Fibroblast of skin of right biceps (primary cell): ENCODE measurements around the gene KCNG2.

ENCODE experiments used
- DNase-seq: peaks from one replicate; pipeline ENCODE4 v3.0.0-alpha.2; 2013

Gene KCNG2

DNA sequence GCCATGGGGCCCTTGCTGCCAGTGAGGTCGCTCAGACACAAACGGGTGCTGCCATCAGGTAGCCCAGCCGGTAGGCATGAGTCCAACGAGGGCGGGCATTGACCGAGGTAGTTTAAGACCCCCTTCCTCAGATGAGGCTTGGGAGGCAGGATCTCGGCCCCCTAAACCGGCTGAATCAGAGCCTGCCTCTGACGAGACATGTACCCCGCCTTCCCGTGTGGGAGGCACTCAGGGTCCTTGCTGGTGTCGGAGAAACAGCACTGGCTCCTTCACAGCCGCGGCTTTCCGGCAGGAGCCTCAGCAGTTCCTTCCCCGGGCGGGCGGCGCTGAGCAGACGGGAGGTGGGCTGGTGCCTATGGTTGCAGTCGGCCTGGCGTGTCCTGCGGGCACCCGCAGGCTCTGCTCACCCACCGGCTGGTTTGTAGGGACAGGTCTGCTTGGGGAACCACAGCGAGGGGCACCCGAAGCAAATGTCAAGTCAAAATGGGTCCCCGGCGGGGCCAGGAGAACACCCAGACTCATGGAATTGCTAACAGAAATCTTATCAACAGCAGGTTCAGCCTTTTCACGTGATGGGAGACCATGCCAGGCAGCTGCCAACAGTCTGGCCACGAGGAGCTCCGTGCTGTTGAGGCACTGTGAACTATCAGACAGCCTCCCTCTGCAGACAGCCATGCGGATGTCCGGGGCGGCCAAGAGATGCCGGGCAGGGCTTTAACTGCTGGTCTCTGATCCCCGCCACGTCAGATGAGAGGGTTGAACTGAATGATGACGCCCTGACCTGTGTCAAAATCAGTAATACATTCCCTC lies 2.8 kb downstream of the KCNG2 start:
- no peak for DNase-seq

DNA sequence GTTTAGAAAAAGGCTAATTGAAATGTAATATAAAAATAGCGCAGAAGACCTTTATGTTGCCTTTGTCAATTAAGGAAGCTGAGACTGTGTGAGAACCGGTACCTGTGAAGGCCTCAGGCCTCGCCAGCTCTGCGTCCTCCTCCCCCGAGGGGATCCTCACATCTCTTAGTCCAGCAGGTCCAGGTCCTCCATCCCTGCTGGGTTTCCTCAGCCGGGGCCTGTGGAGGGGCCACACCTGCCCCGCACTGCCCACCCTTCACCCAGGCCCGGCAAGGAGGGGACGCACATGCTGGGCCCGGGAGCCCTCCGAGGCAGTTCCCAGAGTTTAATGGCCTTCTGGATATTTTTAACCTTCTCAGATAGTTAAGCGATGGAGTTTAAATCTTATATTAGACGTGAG lies 3.5 kb downstream of the KCNG2 start:
- no peak for DNase-seq

DNA sequence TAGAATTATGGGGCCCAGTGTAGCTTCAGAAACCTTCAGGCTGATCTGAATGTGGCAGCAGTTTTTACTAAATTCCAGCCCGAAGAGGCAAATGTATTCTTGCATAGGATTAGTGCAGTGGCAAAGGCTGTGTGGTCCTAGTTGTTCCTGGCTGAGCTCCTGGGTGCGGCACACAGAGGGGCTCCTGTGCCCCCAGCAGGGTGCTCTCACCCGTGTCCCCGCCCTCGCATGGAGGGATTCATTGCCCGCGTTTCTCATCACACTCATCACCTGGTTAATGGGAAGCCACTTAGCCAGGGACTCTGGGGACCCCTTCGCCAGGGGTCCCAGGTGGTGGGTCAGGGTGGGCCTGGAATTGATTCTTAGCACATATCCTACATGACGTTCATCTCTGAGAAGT lies 3.9 kb downstream of the KCNG2 start:
- DNase-seq, result no peak

DNA sequence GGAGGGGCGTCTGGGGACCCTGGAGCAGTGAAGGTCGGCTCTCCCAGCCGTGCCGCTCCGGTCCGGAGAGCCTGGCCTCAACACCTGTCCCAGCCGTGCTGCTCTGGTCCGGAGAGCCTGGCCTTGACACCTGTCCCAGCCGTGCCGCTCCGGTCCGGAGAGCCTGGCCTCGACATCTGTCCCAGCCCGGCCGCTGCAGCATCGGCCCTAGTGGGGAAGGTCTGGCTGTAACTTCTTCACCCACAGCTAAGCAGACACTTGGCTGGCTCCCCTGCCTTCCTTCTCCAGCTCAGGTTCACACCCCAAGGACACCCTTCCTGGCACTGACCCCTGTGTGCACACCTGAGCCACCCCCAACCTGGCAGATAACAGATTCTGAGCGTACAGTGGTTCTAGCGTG lies 4.6 kb downstream of the KCNG2 start:
- no peak for DNase-seq

DNA sequence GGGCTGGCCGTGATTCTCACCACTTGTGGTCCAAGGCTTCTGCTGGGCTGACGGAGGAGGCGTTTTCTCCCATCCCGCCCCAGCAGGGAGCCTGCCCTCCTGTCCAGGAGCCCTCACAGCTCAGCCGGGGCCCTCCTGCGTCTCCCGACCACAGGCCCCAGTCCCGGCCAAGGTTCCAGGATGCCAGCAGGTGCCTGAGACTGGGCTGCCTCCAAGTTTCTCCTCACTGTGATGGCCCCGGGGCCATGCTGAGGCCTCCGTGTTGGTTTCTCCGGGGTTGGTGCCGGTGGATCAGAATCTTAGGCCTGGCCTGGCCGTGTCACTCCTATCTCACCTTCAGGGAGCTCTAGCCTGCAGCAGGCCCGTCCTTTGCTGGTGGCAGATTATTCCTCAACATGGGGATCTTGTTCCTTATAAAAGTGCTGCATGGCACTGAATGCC lies 5.9 kb downstream of the KCNG2 start:
- DNase-seq, result no peak

DNA sequence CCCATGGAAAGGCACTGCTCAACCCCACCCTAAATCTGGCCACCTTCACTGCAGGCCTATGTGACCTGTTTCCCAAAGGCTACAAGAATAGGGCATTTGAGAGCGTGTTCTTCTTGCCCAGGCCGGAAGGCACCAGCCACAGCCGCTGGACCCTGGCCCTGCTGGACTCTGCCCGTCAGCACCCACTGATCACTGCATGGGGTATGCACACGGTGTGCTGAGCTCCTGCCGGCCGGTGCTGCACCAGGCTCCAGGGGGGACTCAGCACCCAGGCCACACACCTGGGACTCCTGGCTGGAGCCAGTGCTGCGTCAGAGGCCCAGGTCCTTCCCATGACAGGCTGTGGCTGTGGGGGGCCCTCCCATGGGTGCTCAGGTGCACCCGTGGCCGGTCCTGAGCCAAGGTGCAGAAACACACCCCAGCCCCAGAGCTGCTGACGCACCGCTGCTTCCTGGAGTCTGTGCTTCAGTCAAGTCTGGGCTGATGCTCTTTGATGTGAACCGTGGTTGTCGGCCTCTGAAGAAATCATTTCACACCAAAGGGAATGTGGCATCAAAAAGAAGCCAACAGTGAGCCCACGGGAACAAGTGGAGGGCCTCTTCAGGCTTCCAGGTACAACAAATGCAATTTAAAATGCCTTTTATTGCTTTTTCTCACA lies 6.5 kb downstream of the KCNG2 start:
- DNase-seq, result no peak

DNA sequence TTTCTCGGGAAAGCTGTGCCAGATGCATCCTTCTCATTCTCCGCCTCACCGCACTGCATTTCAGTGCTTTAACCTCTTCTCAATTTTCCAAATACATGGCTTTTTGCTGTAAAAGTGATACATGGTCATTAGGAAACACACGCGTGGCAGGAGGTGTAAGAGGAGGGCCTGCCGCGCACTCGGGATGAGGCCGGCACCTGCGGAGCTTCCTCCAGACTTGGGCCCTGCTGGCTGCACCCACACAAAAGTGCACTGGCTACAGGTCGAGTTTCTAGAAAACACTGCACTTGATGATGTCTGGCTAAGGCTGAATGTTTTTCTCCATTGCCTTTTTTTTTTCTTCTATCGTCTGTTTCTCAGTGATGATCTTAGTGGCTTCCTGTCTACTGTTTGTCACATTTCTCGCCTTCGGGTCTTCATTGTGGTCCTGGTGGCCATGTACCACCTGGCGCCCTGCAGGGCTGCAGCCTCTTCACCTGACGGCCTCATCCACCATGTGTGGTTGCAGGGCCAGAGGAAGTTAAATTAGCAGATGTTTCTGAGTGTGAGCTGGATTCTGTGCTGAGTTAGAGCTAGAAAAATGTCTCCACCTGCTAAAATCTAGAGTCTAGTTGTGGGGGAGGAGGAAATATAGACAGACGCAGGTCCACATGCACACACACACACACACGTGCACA lies 7.6 kb downstream of the KCNG2 start:
- DNase-seq, result no peak

DNA sequence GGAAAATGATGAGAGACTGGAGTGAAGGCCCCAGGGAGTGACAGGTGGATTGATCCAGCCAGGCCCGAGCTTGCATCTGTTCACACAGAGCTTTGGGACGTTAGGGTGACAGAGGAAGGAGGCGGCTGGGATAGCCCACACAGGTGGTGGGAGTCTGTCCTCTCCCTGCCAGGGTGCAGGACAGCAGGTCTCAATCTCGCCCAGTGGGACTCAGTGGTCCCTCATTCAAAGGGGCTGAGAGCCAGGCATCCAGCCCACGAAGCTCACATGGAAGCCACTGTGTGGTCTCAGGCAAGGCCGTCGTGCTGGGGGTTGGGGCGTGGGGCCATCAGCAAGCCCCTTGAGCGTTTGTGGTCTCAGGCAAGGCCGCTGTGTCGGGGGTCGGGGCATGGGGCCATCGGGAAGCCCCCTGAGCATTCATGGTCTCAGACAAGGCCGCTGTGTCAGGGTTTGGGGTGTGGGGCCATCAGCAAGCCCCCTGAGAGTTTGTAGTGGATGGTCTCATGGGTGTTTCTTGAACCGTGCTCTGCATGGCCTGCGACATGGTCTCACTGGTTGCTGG lies 8.3 kb downstream of the KCNG2 start:
- DNase-seq, result no peak

DNA sequence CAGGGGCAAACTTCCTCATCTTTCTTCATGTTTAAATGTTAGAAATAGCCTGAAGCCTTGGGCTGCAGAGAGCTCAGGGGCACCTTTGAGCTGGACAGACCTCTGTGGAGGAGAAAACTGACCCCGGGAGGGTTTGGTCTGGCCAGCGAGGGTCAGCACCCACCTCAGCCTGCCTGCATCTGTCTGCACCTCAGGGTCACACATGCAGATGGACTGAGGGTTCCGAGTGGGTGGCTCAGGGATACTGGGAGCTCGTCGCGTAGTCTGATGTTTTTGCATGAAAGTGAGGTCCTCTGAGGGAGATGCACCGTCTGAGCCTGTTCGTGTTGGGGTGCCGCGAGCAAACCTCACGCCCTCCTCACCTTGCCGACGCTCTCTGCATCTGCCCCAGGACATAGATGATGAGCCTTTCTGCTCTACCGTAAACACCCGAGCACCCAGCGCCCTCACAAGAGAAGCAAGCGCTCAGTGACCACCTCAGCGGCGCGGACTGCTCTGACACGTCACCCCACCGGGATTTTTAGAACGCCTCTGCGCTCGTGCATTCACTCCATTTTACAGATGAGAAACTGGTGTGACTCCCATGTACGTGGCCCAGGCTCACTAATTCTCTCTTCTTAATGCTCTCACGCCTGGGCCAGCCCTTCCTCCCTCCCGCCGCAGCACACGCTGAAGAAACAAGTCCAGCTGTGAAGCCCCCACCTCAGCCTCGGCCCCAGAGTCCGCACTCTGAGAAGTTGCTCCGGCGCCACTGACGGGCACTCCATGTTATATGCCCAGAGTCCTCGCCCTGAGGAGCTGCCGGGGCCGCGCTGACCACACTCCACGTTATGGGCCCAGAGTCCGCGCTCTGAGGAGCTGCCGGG lies 9.5 kb downstream of the KCNG2 start:
- DNase-seq, result no peak

DNA sequence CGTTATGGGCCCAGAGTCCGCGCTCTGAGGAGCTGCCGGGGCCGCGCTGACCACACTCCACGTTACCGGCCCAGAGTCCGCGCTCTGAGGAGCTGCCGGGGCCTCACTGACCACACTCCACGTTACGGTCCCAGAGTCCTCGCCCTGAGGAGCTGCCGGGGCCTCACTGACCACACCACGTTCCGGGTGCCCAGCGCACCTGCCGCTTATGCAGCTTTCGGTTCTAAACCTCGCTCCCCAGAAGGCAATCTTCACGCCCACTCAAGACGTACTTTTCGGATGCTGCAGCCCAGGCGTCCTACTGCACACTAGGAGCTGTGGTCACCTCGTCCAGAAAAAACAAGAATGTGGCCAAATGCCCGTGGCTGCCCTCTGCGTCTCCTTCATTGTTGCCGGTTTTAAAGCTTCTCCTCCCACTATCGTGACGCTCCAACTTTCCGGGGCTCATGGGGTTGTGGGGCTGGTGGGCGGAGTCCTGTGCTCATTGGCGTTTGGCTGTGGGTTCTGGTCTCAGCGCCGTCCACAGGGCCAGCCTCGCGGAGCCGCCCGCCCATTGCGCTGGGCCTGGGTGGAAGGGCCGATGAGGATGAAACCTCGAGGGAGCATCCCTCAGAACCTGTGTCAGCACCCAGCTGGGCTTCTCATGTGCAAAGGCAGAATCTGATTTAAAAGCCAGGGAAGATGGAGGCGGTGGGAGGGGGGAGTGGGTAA lies 11.9 kb downstream of the KCNG2 start:
- DNase-seq, result no peak

DNA sequence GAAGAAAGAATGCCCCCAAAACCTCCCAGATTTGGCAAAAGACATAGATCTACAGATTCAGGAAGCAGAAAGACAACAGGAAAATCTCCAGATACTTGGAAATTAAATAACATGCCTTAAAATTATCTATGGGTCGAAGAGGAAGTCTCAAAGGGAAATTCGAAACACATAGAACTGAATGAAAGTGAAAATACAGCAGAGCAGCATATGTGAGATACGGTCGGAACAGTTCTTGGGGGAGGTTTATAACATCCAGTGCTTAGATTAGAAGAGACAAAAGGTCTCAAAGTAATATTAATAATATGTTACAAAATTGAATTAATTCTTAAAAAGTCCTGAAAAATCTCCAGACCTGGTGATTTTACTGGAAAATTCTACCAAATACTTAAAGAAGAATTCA lies 14.3 kb downstream of the KCNG2 start:
- no peak for DNase-seq

DNA sequence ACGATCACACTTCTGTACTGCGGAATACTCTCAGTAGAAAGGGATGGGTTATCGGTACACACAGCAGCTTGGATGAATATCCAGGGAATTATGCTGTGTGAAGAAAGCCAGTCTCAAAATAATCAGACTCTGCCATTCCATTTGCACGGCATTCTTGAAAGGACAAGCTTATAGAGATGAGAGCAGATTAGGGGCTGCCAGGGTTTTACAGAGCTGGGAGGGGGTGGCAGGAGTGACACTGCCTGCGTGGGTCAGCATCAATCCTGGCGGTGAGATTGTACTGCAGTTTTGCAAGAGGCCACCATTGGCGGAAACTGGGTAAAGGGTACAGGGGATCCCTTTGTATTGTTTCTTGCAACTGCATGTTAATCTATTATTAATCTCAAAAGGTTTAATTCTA lies 16.6 kb downstream of the KCNG2 start:
- DNase-seq, result no peak

DNA sequence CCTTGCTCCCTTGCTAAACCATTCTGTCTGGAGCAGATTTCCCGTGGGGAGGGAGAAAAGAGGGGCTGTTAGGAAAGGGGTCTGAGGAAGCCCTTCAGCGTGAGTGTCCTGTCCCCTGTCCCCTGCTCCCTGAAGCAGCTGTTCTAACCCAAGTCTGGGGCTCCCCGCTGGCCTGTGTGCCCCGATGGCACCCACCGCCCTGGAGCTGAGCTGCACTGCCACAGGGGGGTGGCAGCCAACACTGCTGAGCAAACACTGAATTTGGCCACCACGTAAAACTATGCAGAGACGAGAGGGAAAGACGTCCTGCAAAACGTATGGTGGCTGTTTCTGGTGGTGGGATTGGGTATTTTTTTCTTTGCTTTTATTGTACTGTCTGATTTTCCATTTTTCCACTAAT lies 17.9 kb downstream of the KCNG2 start:
- no peak for DNase-seq

DNA sequence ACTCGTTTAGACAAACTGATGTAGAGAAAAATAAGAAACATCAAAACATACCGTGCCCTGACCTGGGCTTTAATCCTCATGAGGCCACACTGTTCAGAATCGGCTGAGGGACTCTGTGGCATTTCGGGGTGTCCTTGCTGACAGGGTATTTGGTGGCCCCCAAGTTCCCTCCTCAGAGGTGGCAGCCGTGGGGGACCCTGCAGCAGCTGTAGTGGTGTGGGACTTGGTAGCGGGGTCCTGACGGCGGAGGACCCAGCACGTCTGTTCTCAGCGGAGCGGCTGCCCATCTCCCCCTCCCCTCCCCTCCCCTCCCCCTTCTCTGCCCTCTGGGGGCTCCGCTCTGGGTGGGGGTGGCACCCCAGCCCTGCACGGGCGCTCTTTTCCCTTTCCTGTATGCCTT lies 18.4 kb downstream of the KCNG2 start:
- no peak for DNase-seq

DNA sequence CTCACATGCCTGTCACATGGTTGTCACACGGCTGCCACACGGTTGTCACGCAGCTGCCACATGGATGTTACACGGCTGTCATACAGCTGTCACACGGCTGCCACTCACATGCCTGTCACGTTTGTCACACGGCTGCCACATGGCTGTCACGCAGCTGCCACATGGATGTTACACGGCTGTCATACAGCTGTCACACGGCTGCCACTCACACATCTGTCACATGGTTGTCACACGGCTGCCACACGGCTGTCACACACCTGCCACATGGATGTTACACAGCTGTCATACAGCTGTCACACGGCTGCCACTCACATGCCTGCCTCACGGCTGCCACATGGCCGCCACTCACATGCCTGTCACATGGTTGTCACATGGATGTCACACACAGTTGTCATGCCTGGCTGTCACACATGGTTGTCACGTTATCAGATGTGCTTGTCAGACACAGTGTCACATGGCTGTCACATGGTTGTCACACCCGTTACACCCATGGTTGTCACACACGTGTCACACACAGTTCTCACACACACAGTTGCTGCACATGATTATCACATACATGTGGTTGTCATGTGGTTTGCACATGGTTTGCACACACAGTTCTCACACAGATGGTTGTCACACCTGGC lies 19.4 kb downstream of the KCNG2 start:
- DNase-seq, result no peak

DNA sequence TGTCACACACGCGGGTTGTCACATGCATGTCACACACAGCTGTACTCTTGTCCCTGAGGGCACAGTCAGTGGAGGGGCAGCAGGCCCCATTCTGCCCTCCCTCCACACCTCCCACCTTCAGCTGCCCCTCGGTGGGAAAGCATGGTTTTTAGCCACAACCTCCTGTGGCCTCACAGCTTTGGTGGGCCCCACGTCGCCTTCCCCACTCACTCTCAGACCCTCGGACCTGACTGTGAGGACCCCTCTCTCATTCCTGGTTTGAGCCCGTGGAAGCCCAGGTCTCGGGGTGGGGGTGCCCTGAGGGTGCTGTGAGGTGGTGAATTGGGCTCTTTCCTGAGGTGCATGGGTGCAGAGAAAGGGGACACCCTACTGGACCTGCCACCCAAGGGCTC lies 19.9 kb downstream of the KCNG2 start:
- no peak for DNase-seq

DNA sequence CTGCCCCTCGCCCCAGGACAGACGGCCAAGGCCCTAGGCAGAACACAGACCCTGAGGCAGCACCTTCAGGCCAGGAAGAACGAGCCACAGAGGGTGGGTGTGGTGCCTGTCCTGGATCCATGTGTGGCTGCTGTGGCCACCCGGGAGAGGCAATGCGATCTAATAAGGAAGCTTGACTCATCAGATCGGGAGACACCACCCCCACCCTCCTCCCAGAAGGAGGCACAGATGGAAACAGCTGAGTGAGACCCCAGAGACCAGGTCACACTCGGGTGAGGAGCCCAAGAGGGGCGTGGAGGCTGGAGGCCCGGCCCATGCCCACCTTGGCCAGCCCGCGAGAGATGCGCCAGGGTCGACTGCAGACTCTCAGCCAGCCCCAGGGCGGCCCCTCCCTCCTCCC lies 20.3 kb downstream of the KCNG2 start:
- DNase-seq, result peak; percentile 7

DNA sequence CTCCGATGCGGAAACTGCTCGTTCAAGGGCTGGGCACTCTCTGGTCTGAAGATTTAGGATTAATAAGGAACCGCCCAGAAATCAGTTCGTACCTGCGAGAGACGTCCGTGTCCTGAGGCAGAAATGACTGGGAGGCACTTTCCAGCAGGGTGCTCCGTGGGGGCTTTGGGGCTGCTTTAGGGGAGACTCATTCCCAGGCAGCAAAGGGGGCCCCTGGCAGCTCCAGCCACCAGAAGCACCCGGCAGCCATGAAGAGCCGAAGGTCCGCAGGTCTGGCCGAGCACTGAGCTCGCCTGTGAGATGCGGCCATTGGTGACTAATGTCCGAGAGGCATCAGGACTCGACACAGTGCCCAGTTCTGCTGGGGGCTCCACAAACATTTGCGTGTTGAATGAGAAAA lies 20.9 kb downstream of the KCNG2 start:
- no peak for DNase-seq

DNA sequence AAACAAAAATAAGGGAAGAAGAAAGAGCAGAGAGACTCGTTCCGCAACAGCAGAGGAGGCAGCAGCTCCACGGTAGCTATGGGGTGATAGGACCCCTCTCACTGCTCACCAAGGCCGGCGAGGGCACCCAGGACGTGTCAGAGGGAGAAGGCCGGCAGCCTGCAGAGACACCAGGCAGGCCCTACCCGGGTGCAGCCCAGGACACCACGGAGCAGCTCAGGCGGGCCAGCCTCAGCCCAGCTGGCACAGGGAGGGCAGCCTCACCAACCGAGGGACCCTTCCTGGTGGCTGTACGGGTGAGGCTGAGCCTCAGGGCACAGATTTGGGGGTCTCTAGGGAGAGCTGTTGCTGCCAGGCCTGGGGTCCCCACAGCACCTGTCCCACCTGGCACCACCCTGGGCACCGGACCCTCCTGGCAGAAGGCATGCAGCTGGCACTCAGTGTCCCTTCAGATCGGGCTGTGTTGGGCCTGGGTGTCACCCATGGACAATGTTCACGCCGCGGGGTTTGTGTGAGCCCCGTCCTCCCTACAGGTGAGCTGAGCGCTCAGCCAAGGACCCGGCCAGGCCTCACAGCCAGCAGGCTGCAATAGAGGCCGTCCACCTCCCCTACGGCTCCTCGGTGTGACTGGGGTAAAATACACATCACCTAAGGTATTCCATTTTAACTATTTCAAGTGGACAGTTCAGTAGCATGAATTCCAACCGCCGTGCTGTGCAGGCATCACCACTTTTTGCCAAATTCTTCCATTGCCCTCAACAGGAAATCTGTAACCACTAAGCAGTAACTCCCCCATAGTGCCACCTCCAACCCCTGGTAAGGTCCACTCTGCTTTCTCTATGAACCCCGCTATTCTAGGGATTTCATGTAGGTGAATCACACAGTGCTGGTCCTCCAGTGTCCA lies 21.6 kb downstream of the KCNG2 start:
- no peak for DNase-seq

DNA sequence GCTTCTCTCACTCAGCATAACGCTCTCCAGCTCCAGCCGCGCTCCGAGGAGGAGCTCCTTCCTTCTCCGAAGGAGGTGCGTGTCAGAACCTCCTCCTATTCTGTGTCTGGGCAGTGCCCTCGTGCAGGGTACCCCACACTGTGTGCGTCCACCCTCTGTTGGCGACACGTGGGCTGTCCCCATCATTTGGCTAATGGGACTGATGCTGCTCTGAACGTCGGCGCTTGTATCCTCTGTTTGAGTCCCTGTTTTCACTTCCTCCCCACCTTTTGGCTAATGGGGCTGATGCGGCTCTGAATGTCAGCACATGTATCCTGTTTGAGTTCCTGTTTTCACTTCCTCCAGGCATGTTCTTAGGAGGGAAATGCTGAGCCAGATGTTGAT lies 22.2 kb downstream of the KCNG2 start:
- no peak for DNase-seq

DNA sequence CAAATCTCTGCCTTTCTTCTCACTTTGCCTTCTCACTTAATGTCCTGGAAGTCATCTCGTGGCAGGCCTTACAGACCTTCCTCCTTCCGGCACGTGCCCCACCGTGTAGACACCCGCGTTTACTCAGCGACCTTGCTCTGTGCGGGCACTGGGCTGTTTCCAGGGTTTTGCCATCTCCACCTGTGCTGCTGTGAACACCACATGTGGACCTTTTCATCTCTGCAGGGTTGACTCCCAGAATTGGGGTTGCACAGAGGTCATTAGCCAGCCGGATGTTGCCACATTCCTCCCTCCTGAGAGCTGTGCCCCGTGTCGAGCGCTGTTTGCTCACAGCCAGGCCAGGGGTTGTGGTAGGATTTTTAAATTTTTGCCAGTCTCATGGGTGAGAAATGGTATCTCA lies 25.4 kb downstream of the KCNG2 start:
- no peak for DNase-seq
